SK-N-SH treated with all-trans-retinoic acid at 6 μM for 48 hours (cell line): ENCODE measurements around the gene NEURL1B.

Source experiments
- ARNTL ChIP-seq: fragments of 450-650 bp; formaldehyde crosslinking; IDR thresholded peaks from 2 replicates; pipeline ENCODE4 v1.5.0; 2020; ENCODE audit warnings: low read depth, mild to moderate bottlenecking, moderate library complexity, borderline replicate concordance
- BACH2 ChIP-seq: fragments of 250-450 bp; sonication (Bioruptor Pico); IDR thresholded peaks from 2 replicates; pipeline ENCODE4 v1.9.0; 2021; ENCODE audit warnings: mild to moderate bottlenecking, borderline replicate concordance
- CREB5 ChIP-seq: fragments of 250-450 bp; sonication (Bioruptor Pico); IDR thresholded peaks from 2 replicates; pipeline ENCODE4 v1.5.1; 2020; ENCODE audit warnings: low read depth, mild to moderate bottlenecking, moderate library complexity
- ESRRG ChIP-seq: fragments of 250-450 bp; sonication (Bioruptor Pico); IDR thresholded peaks from 2 replicates; pipeline ENCODE4 v1.6.1; 2021; ENCODE audit warnings: mild to moderate bottlenecking
- GLIS3 ChIP-seq: fragments of 250-450 bp; sonication (Bioruptor Pico); IDR thresholded peaks from 2 replicates; pipeline ENCODE4 v1.5.0; 2020; ENCODE audit warnings: mild to moderate bottlenecking, moderate library complexity
- RARB ChIP-seq: fragments of 250-450 bp; sonication (Bioruptor Pico); IDR thresholded peaks from 2 replicates; pipeline ENCODE4 v1.8.0; 2021; ENCODE audit warnings: mild to moderate bottlenecking, moderate library complexity
- ZFP30 ChIP-seq: fragments of 450-650 bp; formaldehyde crosslinking; IDR thresholded peaks from 2 replicates; pipeline ENCODE4 v1.5.0; 2022; ENCODE audit warnings: mild to moderate bottlenecking, moderate library complexity
- ZNF565 ChIP-seq: fragments of 450-650 bp; formaldehyde crosslinking; conservative IDR thresholded peaks from 2 replicates; pipeline ENCODE4 v1.5.0; 2020; ENCODE audit warnings: low read depth, mild to moderate bottlenecking, moderate library complexity

GRCh38 chr5:172732201-172732865 is 91.3 kb downstream of the NEURL1B start:
- TF ChIP-seq ZFP30 (no peak), GLIS3 (CRISPR knock-in tag) (no peak), RARB (no peak), CREB5 (CRISPR knock-in tag) (no peak), ARNTL (no peak), ZNF565 (CRISPR knock-in tag) (no peak), BACH2 (CRISPR knock-in tag) (no peak), ESRRG (CRISPR knock-in tag) (no peak)
